SK-N-SH treated with all-trans-retinoic acid at 6 μM for 48 hours (cell line): Measurements from ENCODE around the gene TUBB1.

Source experiments
- ATAC-seq: fragments of 200-7000 bp; cut with Tn5 transposase; 3 replicates; pipeline ENCODE4 v1.9.1; 2020; ENCODE audit warnings: mild to moderate bottlenecking, moderate library complexity
- BACH2 ChIP-seq: fragments of 250-450 bp; sonication (Bioruptor Pico); IDR thresholded peaks from 2 replicates; pipeline ENCODE4 v1.9.0; 2021; ENCODE audit warnings: mild to moderate bottlenecking, borderline replicate concordance
- CREB5 ChIP-seq: fragments of 250-450 bp; sonication (Bioruptor Pico); IDR thresholded peaks from 2 replicates; pipeline ENCODE4 v1.5.1; 2020; ENCODE audit warnings: low read depth, mild to moderate bottlenecking, moderate library complexity
- CSDC2 ChIP-seq: fragments of 250-450 bp; sonication (Bioruptor Pico); IDR thresholded peaks from 2 replicates; pipeline ENCODE4 v1.5.0; 2020; ENCODE audit warnings: mild to moderate bottlenecking, moderate library complexity
- GLIS3 ChIP-seq: fragments of 250-450 bp; sonication (Bioruptor Pico); IDR thresholded peaks from 2 replicates; pipeline ENCODE4 v1.5.0; 2020; ENCODE audit warnings: mild to moderate bottlenecking, moderate library complexity
- ISL1 ChIP-seq: fragments of 250-450 bp; sonication (Bioruptor Pico); IDR thresholded peaks from 2 replicates; pipeline ENCODE4 v2.1.2; 2022; ENCODE audit warnings: mild to moderate bottlenecking, moderate library complexity
- OSR1 ChIP-seq: fragments of 250-450 bp; sonication (Bioruptor Pico); IDR thresholded peaks from 2 replicates; pipeline ENCODE4 v1.8.0; 2022; ENCODE audit warnings: moderate library complexity, mild to moderate bottlenecking, inconsistent platforms
- PPARA ChIP-seq: fragments of 250-450 bp; sonication (Bioruptor Pico); IDR thresholded peaks from 2 replicates; pipeline ENCODE4 v1.5.0; 2020; ENCODE audit warnings: mild to moderate bottlenecking, borderline replicate concordance
- RARB ChIP-seq: fragments of 250-450 bp; sonication (Bioruptor Pico); IDR thresholded peaks from 2 replicates; pipeline ENCODE4 v1.8.0; 2021; ENCODE audit warnings: mild to moderate bottlenecking, moderate library complexity
- SNAI2 ChIP-seq: fragments of 250-450 bp; sonication (Bioruptor Pico); IDR thresholded peaks from 2 replicates; pipeline ENCODE4 v1.5.0; 2020; ENCODE audit warnings: mild to moderate bottlenecking, moderate library complexity
- TSHZ2 ChIP-seq: fragments of 250-450 bp; sonication (Bioruptor Pico); IDR thresholded peaks from 2 replicates; pipeline ENCODE4 v1.5.0; 2020; ENCODE audit warnings: mild to moderate bottlenecking, moderate library complexity
- ZC3H10 ChIP-seq: fragments of 250-450 bp; sonication (Bioruptor Pico); IDR thresholded peaks from 2 replicates; pipeline ENCODE4 v1.5.1; 2021; ENCODE audit warnings: mild to moderate bottlenecking, moderate library complexity
- ZFP3 ChIP-seq: fragments of 250-450 bp; sonication (Bioruptor Pico); IDR thresholded peaks from 2 replicates; pipeline ENCODE4 v1.5.0; 2020; ENCODE audit warnings: mild to moderate bottlenecking, moderate library complexity
- ZFP30 ChIP-seq: fragments of 450-650 bp; formaldehyde crosslinking; IDR thresholded peaks from 2 replicates; pipeline ENCODE4 v1.5.0; 2022; ENCODE audit warnings: mild to moderate bottlenecking, moderate library complexity
- ZNF565 ChIP-seq: fragments of 450-650 bp; formaldehyde crosslinking; conservative IDR thresholded peaks from 2 replicates; pipeline ENCODE4 v1.5.0; 2020; ENCODE audit warnings: low read depth, mild to moderate bottlenecking, moderate library complexity
- ZNF8 ChIP-seq: fragments of 450-650 bp; formaldehyde crosslinking; IDR thresholded peaks from 2 replicates; pipeline ENCODE4 v1.5.0; 2020; ENCODE audit warnings: mild to moderate bottlenecking, moderate library complexity

TUBB1 gene

GRCh38 chr20:59050437-59050836 lies 31.2 kb downstream of the TUBB1 start:
- TF ChIP-seq ISL1 (CRISPR knock-in tag): no peak
- TF ChIP-seq CREB5: no peak
- no peak for TF ChIP-seq TSHZ2 (CRISPR knock-in tag)
- TF ChIP-seq ZNF8: no peak
- no peak for TF ChIP-seq ZFP3
- no peak for TF ChIP-seq PPARA (CRISPR knock-in tag)
- TF ChIP-seq ZC3H10 (CRISPR knock-in tag): no peak
- no peak for TF ChIP-seq CSDC2 (CRISPR knock-in tag)
- no peak for TF ChIP-seq GLIS3 (CRISPR knock-in tag)
- no peak for ATAC-seq

GRCh38 chr20:59051666-59052185 lies 32.5 kb downstream of the TUBB1 start:
- no peak for ATAC-seq
- TF ChIP-seq TSHZ2 (CRISPR knock-in tag) (no peak), PPARA (CRISPR knock-in tag) (no peak), RARB (CRISPR knock-in tag) (no peak), ZNF8 (no peak)
- TF ChIP-seq, all 23 proteins: peak for 0

- peak; percentile 47; the same call in 1 of the 3 replicates for ATAC-seq
- TF ChIP-seq TSHZ2 (CRISPR knock-in tag) (no peak), BACH2 (CRISPR knock-in tag) (no peak), ZNF565 (no peak), ZC3H10 (CRISPR knock-in tag) (no peak), SNAI2 (CRISPR knock-in tag) (no peak)
These were observed 36.1 kb downstream of the TUBB1 start for GRCh38 chr20:59055302-59055701.

GRCh38 chr20:59062081-59062480 lies 42.9 kb downstream of the TUBB1 start:
- ATAC-seq: no peak

GRCh38 chr20:59063358-59064213 lies 44.4 kb downstream of the TUBB1 start:
- ATAC-seq: peak; percentile 93
- TF ChIP-seq CREB5 (no peak), ZC3H10 (CRISPR knock-in tag) (peak; percentile 68; the same call in 1 of the 2 replicates), ZFP3 (0 out of 2 replicates have a peak, but pooled peaks have one; percentile 13), ISL1 (CRISPR knock-in tag) (peak; percentile 26)

More at GRCh38 chr20:59062081-59062480, 42.9 kb downstream of the TUBB1 start:
- no peak for TF ChIP-seq ISL1 (CRISPR knock-in tag)
- TF ChIP-seq OSR1 (CRISPR knock-in tag): no peak
- TF ChIP-seq ZFP3: no peak
- TF ChIP-seq PPARA (CRISPR knock-in tag): no peak
- TF ChIP-seq ZFP30 (CRISPR knock-in tag): no peak
